WERI-Rb-1 (cell line): Measurements from ENCODE around the gene SLC49A4.

Experiments used
- DNase-seq: peaks from one replicate; pipeline ENCODE4 v3.0.0-alpha.2; 2020
- H3K27ac ChIP-seq: fragments of 250-450 bp; sonication (Bioruptor Pico); 2 replicates; pipeline ENCODE4 v1.5.1; 2020; ENCODE audit warnings: mild to moderate bottlenecking, moderate library complexity
- H3K27me3 ChIP-seq: fragments of 250-450 bp; sonication (Bioruptor Pico); 2 replicates; pipeline ENCODE4 v1.5.1; 2021; ENCODE audit warnings: mild to moderate bottlenecking, low read depth, moderate library complexity; ENCODE audit not compliant: insufficient read depth, severe bottlenecking
- H3K36me3 ChIP-seq: fragments of 250-450 bp; sonication (Bioruptor Pico); 2 replicates; pipeline ENCODE4 v1.5.1; 2020; ENCODE audit warnings: mild to moderate bottlenecking, moderate library complexity
- H3K4me3 ChIP-seq: 2 replicates; pipeline ENCODE4 v1.5.1; 2011; ENCODE audit warnings: low read depth, mild to moderate bottlenecking, control low read depth, low read length
- H3K9me3 ChIP-seq: fragments of 250-450 bp; sonication (Bioruptor Pico); 2 replicates; pipeline ENCODE4 v1.5.1; 2021; ENCODE audit warnings: mild to moderate bottlenecking, moderate library complexity; ENCODE audit not compliant: severe bottlenecking
- TF ChIP-seq, protein P1 (sequence below): IDR thresholded peaks from 2 replicates; pipeline ENCODE4 v1.5.1; 2011; ENCODE audit warnings: low read depth, mild to moderate bottlenecking, control low read depth, inconsistent platforms, low read length

The SLC49A4 gene

DNA sequence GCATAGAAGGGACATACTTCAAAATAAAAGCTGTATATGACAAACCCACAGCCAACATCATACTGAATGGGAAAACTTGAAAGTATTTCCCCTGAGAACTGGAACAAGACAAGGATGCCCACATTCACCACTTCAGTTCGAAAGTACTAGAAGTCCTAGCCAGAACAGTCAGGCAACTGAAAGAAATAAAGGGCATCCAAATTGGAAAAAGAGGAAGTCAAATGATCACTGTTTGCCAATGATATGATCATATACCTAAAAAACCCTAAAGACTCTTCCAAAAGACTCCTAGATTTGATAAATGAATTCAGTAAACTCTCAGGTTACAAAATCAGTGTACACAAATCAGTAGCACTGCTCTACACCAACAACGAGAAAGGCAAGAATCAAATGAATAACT lies 40.7 kb downstream of the SLC49A4 start:
- TF ChIP-seq, protein P1, sequence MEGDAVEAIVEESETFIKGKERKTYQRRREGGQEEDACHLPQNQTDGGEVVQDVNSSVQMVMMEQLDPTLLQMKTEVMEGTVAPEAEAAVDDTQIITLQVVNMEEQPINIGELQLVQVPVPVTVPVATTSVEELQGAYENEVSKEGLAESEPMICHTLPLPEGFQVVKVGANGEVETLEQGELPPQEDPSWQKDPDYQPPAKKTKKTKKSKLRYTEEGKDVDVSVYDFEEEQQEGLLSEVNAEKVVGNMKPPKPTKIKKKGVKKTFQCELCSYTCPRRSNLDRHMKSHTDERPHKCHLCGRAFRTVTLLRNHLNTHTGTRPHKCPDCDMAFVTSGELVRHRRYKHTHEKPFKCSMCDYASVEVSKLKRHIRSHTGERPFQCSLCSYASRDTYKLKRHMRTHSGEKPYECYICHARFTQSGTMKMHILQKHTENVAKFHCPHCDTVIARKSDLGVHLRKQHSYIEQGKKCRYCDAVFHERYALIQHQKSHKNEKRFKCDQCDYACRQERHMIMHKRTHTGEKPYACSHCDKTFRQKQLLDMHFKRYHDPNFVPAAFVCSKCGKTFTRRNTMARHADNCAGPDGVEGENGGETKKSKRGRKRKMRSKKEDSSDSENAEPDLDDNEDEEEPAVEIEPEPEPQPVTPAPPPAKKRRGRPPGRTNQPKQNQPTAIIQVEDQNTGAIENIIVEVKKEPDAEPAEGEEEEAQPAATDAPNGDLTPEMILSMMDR, result no peak
- no peak overlapping the region for H3K27ac ChIP-seq
- DNase-seq, result no peak

DNA sequence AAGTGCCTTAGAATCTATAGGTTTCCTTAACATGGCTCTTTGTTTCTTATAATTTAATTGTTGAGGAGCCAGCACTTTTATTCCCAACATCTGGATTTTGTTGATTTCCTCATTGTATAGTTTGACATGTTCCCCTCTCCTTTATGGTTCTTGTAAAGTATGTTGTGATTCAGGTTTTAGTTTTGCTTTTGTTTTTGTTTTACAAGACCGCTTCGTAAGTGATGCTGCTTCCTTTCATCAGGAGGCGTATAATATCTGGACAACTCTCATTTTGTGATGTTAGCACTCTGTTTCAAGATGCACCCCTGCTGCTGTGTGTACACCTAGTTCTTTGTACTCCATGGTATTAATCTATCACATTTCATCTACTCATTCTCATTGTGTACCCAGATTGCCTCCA lies 48.7 kb downstream of the SLC49A4 start:
- Histone ChIP-seq H3K36me3 (no peaks in the 10 kb centered on the region), H3K27me3 (no peaks in the 10 kb centered on the region), H3K4me3 (no peak overlapping the region), H3K27ac (no peak overlapping the region), H3K9me3 (no peaks in the 10 kb centered on the region)
- no peak for DNase-seq
- TF ChIP-seq, protein P1, result no peak

More for the DNA sequence above, 40.7 kb downstream of the SLC49A4 start:
- Histone ChIP-seq H3K9me3 (no peaks in the 10 kb centered on the region), H3K27me3 (no peaks in the 10 kb centered on the region), H3K36me3 (no peaks in the 10 kb centered on the region; the same call in none of the 2 replicates), H3K4me3 (no peak overlapping the region)

DNA sequence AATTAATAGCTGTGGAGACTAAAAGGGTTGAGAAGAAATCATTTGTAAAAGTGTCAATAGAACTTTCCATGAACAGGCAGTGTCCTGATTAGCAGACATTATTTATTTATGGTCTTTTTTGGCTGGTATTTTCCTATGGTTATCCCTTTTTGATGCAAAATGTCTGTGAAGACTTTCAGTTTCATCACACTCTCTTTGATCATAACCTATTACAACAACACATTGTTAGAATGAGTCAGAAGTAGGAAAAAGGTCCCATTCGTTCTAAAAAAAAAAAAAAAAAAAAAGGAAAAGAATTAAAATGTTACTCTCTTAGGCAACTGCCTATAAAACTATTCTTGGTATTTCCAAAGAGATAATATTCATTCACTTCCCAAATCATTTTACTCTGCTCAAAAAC lies 62.1 kb downstream of the SLC49A4 start:
- TF ChIP-seq, protein P1, result no peak
- H3K27ac ChIP-seq, result no peak overlapping the region
- H3K9me3 ChIP-seq, result no peaks in the 10 kb centered on the region
- no peak for DNase-seq
- H3K4me3 ChIP-seq, result no peak overlapping the region
- H3K27me3 ChIP-seq, result no peaks in the 10 kb centered on the region
- H3K36me3 ChIP-seq, result peaks cover 13% of the 10 kb centered on the region; the same call in 1 of the 2 replicates

DNA sequence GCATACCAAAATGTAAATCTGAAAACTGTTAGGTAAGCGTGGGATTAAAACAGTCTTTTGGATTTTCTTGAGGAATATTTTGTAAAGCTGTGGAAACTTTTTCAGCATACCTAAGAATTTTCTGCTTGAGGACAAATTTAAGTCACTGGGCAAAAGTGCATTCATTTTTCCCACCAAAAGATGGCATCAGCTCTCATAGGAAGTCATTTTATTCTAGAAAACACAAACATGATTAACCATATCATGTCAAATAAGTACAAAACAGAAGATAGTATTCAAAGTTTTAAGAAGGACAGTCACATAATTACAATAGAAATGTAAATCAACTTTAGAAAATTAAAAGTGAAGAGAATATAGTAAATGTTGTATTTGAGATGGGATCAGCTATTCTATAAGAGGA lies 63.5 kb downstream of the SLC49A4 start:
- no peak overlapping the region for H3K27ac ChIP-seq
- no peaks in the 10 kb centered on the region for H3K9me3 ChIP-seq
- H3K27me3 ChIP-seq, result no peaks in the 10 kb centered on the region
- DNase-seq, result no peak
- no peak overlapping the region for H3K4me3 ChIP-seq
- TF ChIP-seq, protein P1, result no peak
- peaks cover 13% of the 10 kb centered on the region; the same call in 1 of the 2 replicates for H3K36me3 ChIP-seq

DNA sequence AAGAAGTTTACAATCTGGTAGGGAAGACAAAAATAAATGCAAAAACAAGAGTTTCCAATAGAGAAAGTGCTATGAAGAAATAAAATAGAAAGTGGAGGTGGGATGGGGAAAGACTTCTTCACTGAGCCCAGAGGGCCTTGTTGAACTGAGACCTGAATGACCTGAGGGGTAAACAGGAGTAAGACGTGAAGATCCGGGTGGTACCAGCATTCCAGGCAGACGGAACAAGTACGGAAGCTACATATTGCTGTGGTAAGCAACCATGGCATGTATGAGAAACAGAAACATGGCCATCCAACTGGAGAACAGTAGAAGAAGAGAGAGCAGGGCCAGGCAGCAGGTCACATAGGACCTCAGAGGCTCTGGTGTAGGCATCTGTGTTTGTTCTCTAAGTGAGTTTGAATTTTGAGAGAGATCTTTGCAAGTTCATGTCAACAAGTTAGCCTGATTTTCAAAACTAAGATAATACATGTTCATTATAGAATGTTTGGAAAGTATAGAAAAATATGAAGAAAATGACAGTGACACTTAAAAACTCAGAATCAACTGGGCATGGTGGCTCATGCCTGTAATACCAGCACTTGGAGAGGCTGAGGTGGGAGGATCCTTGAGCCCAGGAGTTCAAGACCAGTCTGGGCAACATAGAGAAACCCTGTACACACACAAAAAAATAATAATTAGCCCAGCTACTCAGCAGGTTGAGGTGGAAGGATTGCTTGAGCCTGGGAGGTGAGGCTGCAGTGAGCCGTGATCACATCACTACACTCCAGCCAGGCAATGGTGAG lies 64.3 kb downstream of the SLC49A4 start:
- no peak for DNase-seq
- no peak overlapping the region for H3K27ac ChIP-seq
- no peak overlapping the region for H3K4me3 ChIP-seq
- TF ChIP-seq, protein P1, result no peak
- H3K9me3 ChIP-seq, result no peaks in the 10 kb centered on the region
- H3K36me3 ChIP-seq, result peaks cover 13% of the 10 kb centered on the region; the same call in 1 of the 2 replicates
- H3K27me3 ChIP-seq, result no peaks in the 10 kb centered on the region
